ENCODE measurements around the gene KCNAB2.
A peak's percentile ranks its signal among the peaks of the same experiment; 100 is the strongest.

The KCNAB2 gene

DNA sequence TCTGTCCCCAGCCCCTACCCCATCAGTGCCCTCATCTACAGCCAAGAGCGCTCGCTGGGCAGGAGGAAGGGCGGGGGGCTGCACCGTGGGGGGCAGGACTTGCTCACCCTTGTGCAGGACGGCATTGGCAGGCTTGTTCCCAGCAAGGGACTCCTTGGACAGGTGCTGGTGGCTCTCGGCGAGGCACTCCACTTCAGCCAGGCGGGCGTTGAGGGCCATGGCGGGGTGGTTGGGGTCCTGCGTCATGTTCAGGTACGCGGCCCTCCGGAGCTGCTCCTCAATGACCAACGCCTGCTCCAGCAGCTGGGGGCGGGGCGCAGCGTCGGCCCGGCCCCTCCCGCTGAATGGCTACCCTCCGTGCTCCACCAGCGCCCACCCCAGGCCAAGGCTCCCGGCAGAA lies 64.0 kb downstream of the KCNAB2 start:
- no peak for DNase-seq (ENCODE audit: low read depth)

- no peak for DNase-seq (ENCODE audit: low read depth)
These were observed 64.6 kb downstream of the KCNAB2 start for GRCh38 chr1:6110326-6110725.

DNA sequence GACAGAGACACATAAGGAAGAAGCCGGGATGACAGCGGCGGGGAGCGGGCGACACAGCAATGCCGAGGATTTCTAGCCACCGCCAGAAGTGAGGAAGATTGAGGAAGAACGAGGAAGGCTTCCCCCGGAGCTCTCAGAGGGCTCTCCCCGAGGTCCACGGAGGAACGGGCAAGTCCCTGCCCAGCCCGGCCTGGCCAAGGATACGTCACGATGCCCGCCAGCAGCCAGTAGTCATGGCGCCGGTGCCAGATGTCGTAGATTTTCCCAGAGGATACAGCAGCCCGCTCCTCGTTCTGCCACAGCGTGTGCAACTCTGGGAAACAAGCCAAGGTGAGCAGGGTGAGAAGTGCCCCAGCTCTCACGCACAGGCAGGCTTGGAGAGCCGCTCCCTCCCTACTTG lies 65.9 kb downstream of the KCNAB2 start:
- DNase-seq (ENCODE audit: low read depth), result no peak

GRCh38 chr1:6111991-6112689 lies 66.5 kb downstream of the KCNAB2 start:
- DNase-seq (ENCODE audit: low read depth), result no peak

- no peak for DNase-seq (ENCODE audit: low read depth)
These were observed 67.0 kb downstream of the KCNAB2 start for GRCh38 chr1:6112690-6113005.

- DNase-seq (ENCODE audit: low read depth), result no peak
These were observed 67.4 kb downstream of the KCNAB2 start for GRCh38 chr1:6113116-6113515.

- DNase-seq (ENCODE audit: low read depth), result no peak
These were observed 68.1 kb downstream of the KCNAB2 start for GRCh38 chr1:6113745-6114144.

- DNase-seq (ENCODE audit: low read depth), result no peak
These were observed 70.4 kb downstream of the KCNAB2 start for GRCh38 chr1:6116137-6116536.

GRCh38 chr1:6117064-6117463 lies 71.4 kb downstream of the KCNAB2 start:
- no peak for DNase-seq (ENCODE audit: low read depth)

- no peak for DNase-seq (ENCODE audit: low read depth)
These were observed 71.9 kb downstream of the KCNAB2 start for GRCh38 chr1:6117624-6118023.

GRCh38 chr1:6118415-6118814 lies 72.7 kb downstream of the KCNAB2 start:
- no peak for DNase-seq (ENCODE audit: low read depth)

- DNase-seq (ENCODE audit: low read depth), result no peak
These were observed 75.3 kb downstream of the KCNAB2 start for GRCh38 chr1:6121021-6121421.

DNA sequence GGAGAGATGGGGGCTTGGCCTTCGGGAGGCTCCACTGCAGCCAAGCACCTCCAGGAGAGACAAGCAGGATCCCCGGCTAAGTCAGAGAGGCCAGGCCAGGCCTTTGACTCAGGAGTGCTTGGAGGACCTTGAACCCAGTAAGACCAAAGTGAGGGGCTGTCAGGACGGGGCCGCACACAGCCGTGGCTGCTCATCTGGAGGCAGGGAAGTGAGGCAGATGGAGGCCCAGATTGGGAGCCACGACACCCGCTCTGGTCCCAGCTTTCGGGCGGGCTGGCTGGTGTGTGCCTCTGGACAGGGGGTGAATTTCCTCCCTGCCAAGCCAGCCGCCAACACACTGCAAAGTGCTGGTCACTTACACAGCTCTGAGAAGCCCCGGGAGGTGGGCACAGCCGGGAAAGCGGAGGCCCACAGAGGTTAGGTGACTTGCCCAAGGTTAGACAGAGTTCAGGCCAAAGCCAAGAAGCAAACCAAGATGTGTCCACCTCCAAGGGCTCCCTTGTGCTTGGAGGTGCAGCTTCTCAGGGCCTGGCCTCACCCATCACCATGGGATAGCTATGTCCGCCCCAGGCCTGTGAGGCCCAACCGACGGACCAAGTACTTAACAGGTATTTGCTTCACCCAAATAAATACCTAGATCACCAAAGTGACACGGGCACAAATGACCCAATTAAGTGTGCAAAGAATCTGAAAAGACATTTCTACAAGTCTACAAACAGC lies 76.1 kb downstream of the KCNAB2 start:
- DNase-seq (ENCODE audit: low read depth), result no peak

DNA sequence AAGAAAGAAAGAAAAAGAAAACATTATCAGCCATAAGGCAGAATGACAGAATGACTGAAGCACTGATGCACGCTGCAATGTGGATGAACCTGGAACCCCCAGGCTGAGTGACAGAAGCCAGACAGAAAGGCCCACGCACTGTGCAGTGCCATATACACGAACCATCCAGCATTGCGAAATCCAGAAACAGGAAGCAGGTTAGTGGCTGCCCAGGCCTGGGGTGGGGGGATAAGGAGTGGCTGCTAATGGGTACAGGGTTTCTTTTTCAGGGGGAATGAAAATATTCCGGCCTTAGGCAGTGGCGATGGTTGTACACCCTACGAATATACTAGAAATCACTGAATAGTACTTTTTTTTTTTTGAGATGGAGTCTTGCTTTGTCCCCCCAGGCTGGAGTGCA lies 77.4 kb downstream of the KCNAB2 start:
- DNase-seq (ENCODE audit: low read depth), result no peak

GRCh38 chr1:6123816-6124215 lies 78.1 kb downstream of the KCNAB2 start:
- DNase-seq (ENCODE audit: low read depth), result no peak

DNA sequence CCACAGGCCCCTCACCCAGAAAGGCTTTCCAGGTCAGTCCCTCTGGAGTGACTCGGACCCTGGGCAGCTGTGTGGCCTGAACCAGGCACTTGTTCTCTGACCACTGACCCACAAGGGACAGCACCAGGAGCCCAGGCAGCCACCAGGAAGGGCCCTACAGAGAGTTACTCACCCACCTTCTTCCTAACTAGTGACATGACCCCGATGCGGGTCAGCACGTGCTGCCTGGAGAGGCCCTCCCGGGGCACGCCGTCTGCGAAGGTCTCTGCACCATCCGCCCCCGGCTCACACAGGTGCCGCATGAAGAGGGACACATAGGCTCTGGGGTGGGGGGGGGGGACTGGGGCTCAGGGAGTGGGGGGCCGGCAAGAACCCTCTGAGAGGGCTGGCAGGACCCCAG lies 78.7 kb downstream of the KCNAB2 start:
- no peak for DNase-seq (ENCODE audit: low read depth)

GRCh38 chr1:6124746-6125365 lies 79.2 kb downstream of the KCNAB2 start:
- no peak for DNase-seq (ENCODE audit: low read depth)

DNA sequence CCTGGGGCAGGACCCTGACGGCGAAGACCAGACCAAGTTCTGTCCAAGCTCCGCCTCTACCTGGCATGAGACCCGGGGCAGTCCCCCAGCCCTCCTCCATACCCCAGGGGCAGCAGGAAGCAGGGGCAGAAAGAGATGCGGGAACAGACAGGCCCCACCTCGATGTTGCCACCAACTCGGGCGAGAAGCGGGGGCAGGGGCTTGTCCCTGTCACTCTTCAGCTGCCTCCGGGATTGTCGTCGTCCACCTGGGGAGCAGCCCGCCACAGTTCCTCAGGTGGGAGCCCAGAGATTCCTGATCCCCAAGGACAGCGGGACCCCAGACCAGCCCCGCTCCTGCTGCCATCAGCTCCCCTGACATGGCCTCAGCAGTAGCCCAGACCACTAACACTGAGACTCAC lies 79.7 kb downstream of the KCNAB2 start:
- no peak for DNase-seq (ENCODE audit: low read depth)

DNA sequence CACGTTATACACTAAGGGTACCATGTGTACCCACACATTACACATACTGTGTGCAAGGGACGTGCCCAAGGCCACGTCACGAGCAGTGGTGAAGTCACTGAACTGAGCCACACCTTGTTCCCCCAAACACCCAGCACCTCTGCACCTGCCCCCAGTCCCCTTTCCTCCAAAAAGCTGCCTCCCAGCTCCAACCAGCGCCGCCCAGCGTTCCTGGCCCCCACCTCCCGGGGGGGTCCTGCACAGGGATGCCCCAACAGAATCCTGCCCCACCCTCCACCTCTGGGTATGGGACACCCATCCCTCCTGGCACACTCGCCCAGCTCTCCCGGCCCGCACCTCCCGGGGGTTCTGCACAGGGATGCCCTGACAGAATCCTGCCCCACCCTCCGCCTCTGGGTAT lies 80.3 kb downstream of the KCNAB2 start:
- DNase-seq (ENCODE audit: low read depth), result no peak

GRCh38 chr1:6126521-6127067 lies 80.9 kb downstream of the KCNAB2 start:
- no peak for DNase-seq (ENCODE audit: low read depth)

- peak; percentile 96 for DNase-seq (ENCODE audit: low read depth)
These were observed 82.0 kb downstream of the KCNAB2 start for GRCh38 chr1:6127587-6128163.

DNA sequence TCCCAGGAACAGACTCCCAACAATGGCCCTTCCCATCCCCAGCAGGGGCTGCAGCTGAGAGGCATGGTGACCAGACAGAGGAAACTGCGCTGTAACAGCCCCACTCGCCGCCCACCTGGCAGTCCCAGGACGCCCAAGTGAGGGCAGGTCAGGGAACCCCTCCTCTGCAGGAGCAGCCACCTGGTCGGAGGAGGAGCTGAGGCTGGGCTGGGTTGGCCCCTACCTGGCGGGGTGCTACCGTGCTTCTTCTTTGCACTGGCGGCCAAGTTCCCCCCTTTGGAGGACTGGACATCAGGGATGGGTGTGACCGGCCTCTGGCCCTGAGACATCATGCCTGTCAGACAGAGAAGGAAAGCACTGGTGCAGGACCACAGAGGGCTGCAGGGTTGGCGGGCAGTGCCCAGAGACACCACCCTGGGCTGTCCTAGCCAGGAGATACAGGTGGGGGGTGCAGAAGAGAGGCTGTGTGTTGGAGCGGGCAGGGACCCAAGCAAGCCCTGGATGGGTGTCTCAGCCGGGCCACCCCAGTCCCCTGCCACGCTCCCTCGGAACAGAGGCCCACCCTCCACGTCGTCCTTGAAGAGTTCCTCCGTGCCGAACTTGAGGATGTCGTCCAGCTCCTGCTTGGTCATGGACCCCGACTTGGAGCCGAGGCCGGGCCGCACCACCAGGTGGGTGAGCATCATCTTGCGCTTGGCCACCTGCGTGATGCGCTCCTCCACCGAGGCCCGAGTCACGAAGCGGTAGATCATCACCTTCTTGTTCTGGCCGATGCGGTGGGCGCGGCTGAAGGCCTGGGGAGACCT lies 82.8 kb downstream of the KCNAB2 start:
- DNase-seq (ENCODE audit: low read depth), result no peak

Data from CMK (cell line).